Astrocyte (in vitro differentiated cells and primary cell): Measurements from ENCODE around the gene PRG2.

ENCODE experiments used
- EZH2 ChIP-seq: IDR thresholded peaks from 2 replicates; pipeline ENCODE4 v1.6.1; 2012; ENCODE audit warnings: mild to moderate bottlenecking, low read length, inconsistent platforms; ENCODE audit not compliant: insufficient read depth
- TF ChIP-seq, protein P1 (sequence below): IDR thresholded peaks from 2 replicates; pipeline ENCODE4 v1.5.1; 2011; ENCODE audit warnings: low read depth, mild to moderate bottlenecking, inconsistent platforms, low read length, moderate library complexity; ENCODE audit not compliant: insufficient read depth

DNA sequence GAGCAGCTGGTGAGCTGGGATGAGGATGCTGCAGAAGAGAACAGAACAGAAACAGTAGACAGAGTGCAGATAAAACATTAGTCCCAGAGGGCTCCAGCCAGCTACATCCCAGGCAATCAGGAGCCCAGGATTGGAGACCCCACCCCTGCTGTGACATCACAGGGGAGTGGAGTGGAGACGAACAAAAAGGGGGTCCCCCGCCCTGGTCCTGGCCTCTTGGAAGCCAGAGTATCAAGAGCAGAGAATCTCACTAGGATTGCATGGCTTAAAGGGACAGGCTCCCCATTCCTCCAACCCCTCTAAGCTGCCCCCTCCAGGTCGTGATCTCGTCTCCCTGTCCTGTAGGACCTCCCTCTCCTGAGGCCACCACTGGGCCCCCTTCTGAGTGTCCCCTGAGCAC, 52.3 kb downstream of the PRG2 start, which contains the start of gene P2RX3:
- TF ChIP-seq, protein P1, sequence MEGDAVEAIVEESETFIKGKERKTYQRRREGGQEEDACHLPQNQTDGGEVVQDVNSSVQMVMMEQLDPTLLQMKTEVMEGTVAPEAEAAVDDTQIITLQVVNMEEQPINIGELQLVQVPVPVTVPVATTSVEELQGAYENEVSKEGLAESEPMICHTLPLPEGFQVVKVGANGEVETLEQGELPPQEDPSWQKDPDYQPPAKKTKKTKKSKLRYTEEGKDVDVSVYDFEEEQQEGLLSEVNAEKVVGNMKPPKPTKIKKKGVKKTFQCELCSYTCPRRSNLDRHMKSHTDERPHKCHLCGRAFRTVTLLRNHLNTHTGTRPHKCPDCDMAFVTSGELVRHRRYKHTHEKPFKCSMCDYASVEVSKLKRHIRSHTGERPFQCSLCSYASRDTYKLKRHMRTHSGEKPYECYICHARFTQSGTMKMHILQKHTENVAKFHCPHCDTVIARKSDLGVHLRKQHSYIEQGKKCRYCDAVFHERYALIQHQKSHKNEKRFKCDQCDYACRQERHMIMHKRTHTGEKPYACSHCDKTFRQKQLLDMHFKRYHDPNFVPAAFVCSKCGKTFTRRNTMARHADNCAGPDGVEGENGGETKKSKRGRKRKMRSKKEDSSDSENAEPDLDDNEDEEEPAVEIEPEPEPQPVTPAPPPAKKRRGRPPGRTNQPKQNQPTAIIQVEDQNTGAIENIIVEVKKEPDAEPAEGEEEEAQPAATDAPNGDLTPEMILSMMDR: no peak
- TF ChIP-seq EZH2: no peak
